Panc1 (cell line): ENCODE measurements around the gene CFLAR. TPM values are rescaled to one million over a fixed set of nuclear protein-coding genes. Genes with fewer than 3 reads are reported as not detected.

Experiments
- ATAC-seq: fragments of 200-7000 bp; cut with Tn5 transposase; 2 replicates; pipeline ENCODE4 v1.9.1; 2020; ENCODE audit warnings: mild to moderate bottlenecking, moderate library complexity
- Bru-seq: library from RNA; stranded (reverse); fragments of 400-500 nt; gene quantifications from one replicate; lab custom pipeline; 2021; lab: Mats Ljungman, UMichigan
- BruChase-seq, 2 experiments: library from RNA; stranded (reverse); fragments of 400-500 nt; gene quantifications; one replicate each; lab custom pipeline; 2021; lab: Mats Ljungman, UMichigan
- BruUV-seq: library from RNA; stranded (reverse); fragments of 400-500 nt; replicated peaks from 2 replicates; lab custom pipeline; 2021; lab: Mats Ljungman, UMichigan
- CTCF ChIA-PET: fragments of 300-600 bp; sonication (Branson Sonifier 250); formaldehyde crosslinking; loops from one replicate; lab custom pipeline; 2022; ENCODE audit warnings: antibody characterized with exemption; lab: Charles Lee
- POLR2A ChIA-PET: fragments of 300-600 bp; sonication (Branson Sonifier 250); formaldehyde crosslinking; loops from one replicate; lab custom pipeline; 2022; ENCODE audit warnings: antibody characterized with exemption; lab: Charles Lee
- DNase-seq: peaks from one replicate; pipeline ENCODE4 v3.0.0-alpha.2; 2010; ENCODE audit warnings: low read depth, low spot score
- H3K27ac ChIP-seq: 2 replicates; pipeline ENCODE4 v1.5.1; 2011; ENCODE audit warnings: mild to moderate bottlenecking, low read length, inconsistent platforms
- H3K27me3 ChIP-seq: fragments of 200-500 bp; sonication (Bioruptor generic); 2 replicates; pipeline ENCODE4 v1.6.0; 2014; ENCODE audit warnings: low read length, inconsistent platforms; ENCODE audit not compliant: control insufficient read depth, insufficient read depth
- H3K36me3 ChIP-seq: fragments of 200-500 bp; sonication (Bioruptor generic); 2 replicates; pipeline ENCODE4 v1.5.1; 2014; ENCODE audit warnings: inconsistent platforms, mild to moderate bottlenecking, low read length, moderate library complexity; ENCODE audit not compliant: control insufficient read depth, insufficient read depth
- H3K4me1 ChIP-seq: 2 replicates; pipeline ENCODE4 v1.5.1; 2011; ENCODE audit warnings: inconsistent platforms, mild to moderate bottlenecking, low read length, moderate library complexity; ENCODE audit not compliant: control insufficient read depth, insufficient read depth
- H3K4me3 ChIP-seq, 2 experiments: 2 replicates each; pipeline ENCODE4 v1.5.1; 2011 to 2012; ENCODE audit warnings: low read depth in 2 of 2, low read length in 2 of 2, mild to moderate bottlenecking in 2 of 2, inconsistent platforms in 1 of 2, moderate library complexity in 1 of 2
- H3K9me3 ChIP-seq: fragments of 200-500 bp; sonication (Bioruptor generic); 2 replicates; pipeline ENCODE4 v1.5.1; 2014; ENCODE audit warnings: low read depth, mild to moderate bottlenecking, inconsistent platforms, low read length, moderate library complexity; ENCODE audit not compliant: control insufficient read depth, insufficient read depth
- CTCF ChIP-seq: fragments of 450-650 bp; IDR thresholded peaks from 2 replicates; pipeline ENCODE4 v1.5.1; 2017; ENCODE audit warnings: mild to moderate bottlenecking
- POLR2AphosphoS5 ChIP-seq: IDR thresholded peaks from 2 replicates; pipeline ENCODE4 v1.6.1; 2012; ENCODE audit warnings: mild to moderate bottlenecking, low read depth, low read length, moderate library complexity
- REST ChIP-seq, 2 experiments: IDR thresholded peaks; 2 replicates each; pipeline ENCODE4 v1.6.1; 2011 to 2012; ENCODE audit warnings: low read depth in 2 of 2, control low read depth in 1 of 2, low read length in 1 of 2, mild to moderate bottlenecking in 1 of 2, moderate library complexity in 1 of 2; ENCODE audit not compliant: insufficient read depth in 1 of 2
- SIN3A ChIP-seq: IDR thresholded peaks from 2 replicates; pipeline ENCODE4 v1.6.1; 2012; ENCODE audit warnings: low read depth, mild to moderate bottlenecking, low read length, moderate library complexity, borderline replicate concordance; ENCODE audit not compliant: insufficient read depth
- TCF7L2 ChIP-seq: IDR thresholded peaks from 2 replicates; pipeline ENCODE4 v1.6.1; 2011; ENCODE audit warnings: mild to moderate bottlenecking, low read depth, low read length, inconsistent platforms
- in situ Hi-C: cut with HindIII; loops from 2 replicates; pipeline ENCODE4 v1.10.0; 2016; ENCODE audit warnings: low sequenced_read_pairs, low pct_unique_long_range_greater_than_20kb
- intact Hi-C: fragments of 100-400 bp; cut with micrococcal nuclease; formaldehyde crosslinking; loops from one replicate; pipeline ENCODE4 v1.10.0; 2022; ENCODE audit not compliant: unreplicated experiment
- long read RNA-seq: library from polyadenylated mRNA; unstranded; transcript quantifications from one replicate; pipeline ENCODE4 v2.0.0, GENCODE V29; 2021; ENCODE audit not compliant: unreplicated experiment
- polyA plus RNA-seq: library from polyadenylated mRNA; unstranded; fragments of >200 nt; gene quantifications from one replicate; pipeline ENCODE4 v1.2.1, GENCODE V29; 2012; ENCODE audit warnings: missing spikeins; ENCODE audit not compliant: insufficient read length
- total RNA-seq: library from RNA; stranded (reverse); gene quantifications from one replicate; pipeline ENCODE4 v1.2.1, GENCODE V29; 2021; ENCODE audit not compliant: unreplicated experiment

The CFLAR gene
- 46.3 TPM for total RNA-seq
- 22.2 TPM for polyA plus RNA-seq
- percentile 85 among the genes with signal in this experiment for Bru-seq, nascent RNA
- BruChase-seq, experiment 1, labeled RNA remaining after a 2-hour chase = percentile 88 among the genes with signal in this experiment
- BruChase-seq, experiment 2, labeled RNA remaining after a 6-hour chase = percentile 88 among the genes with signal in this experiment
- long read RNA-seq, full-length matches to known transcripts = 13 of 43 reads
- long read RNA-seq, partial matches to known transcripts = 13 of 43 reads
- long read RNA-seq, other reads (novel, unspliced or antisense) = 17 of 43 reads

- Histone ChIP-seq H3K27ac (peak within 1 kb of the TSS; percentile 100), H3K4me3 (peak within 1 kb of the TSS; percentile 67 to 84), H3K36me3 (no peaks in the 10 kb centered on the region), H3K4me1 (peaks cover 28% of the 10 kb centered on the region), H3K27me3 (no peaks in the 10 kb centered on the region), H3K9me3 (no peaks in the 10 kb centered on the region)
- TF ChIP-seq REST (IDR thresholded peaks at IDR 0.05; ENCODE audit: insufficient read depth in 1 of 2, low read depth in 2 of 2, low read length in 1 of 2) = no peak
- no peak for TF ChIP-seq CTCF
- TF ChIP-seq SIN3A = 0 out of 2 replicates have a peak, but pooled peaks have one; percentile 45
- TF ChIP-seq TCF7L2 = no peak
- TF ChIP-seq POLR2AphosphoS5 = peak; percentile 69
- ChIA-PET CTCF (interaction anchor here (0.5 to 1.1 kb wide), 2 partner anchors 38 to 42 kb away, joined by 4 to 6 read pairs; no protein-coding TSS in a partner anchor), POLR2A (interaction anchor here (0.5 to 0.7 kb wide), 4 partner anchors 18 to 152 kb away, joined by 3 to 11 read pairs (median 4); no protein-coding TSS in a partner anchor)
- DNase-seq = no peak
- BruUV-seq = no TSS peak
- ATAC-seq = peak; percentile 66
- intact Hi-C loops (no loop called here), in situ Hi-C loops (no loop called here)
Measured at GRCh38 chr2:201116115-201116958, at the start of gene CFLAR. Gene CFLAR (plus strand): TSS chr2:201116164. CDS start chr2:201129866, 13,702 bp downstream.

- no peak for TF ChIP-seq SIN3A
- no peak for TF ChIP-seq CTCF
- no peak for TF ChIP-seq POLR2AphosphoS5
- intact Hi-C loops (no loop called here), in situ Hi-C loops (no loop called here)
- BruUV-seq = TSS peak; percentile 75
- CTCF ChIA-PET = interaction anchor here (0.7 to 2.4 kb wide), 2 partner anchors 87 to 92 kb away, joined by 3 to 9 read pairs; no protein-coding TSS in a partner anchor
- no peaks in the 10 kb centered on the region for H3K36me3 ChIP-seq
- H3K4me3 ChIP-seq = peak overlapping the region; percentile 92 to 99
- POLR2A ChIA-PET = interaction anchor here (0.7 kb wide), 2 partner anchors 359 to 816 kb away, joined by 5 to 7 read pairs; no protein-coding TSS in a partner anchor
- DNase-seq = no peak
- peak overlapping the region; percentile 94 for H3K27ac ChIP-seq
- ATAC-seq = peak; percentile 39
- H3K27me3 ChIP-seq = no peaks in the 10 kb centered on the region
- H3K9me3 ChIP-seq = no peaks in the 10 kb centered on the region
- H3K4me1 ChIP-seq = peaks cover 22% of the 10 kb centered on the region
Measured at GRCh38 chr2:201070948-201071478, 45.0 kb upstream of the CFLAR start.
